C4-2B (cell line): Measurements from ENCODE around the gene CCNG2.

Experiments used
- ZFX ChIP-seq: fragments of 450-650 bp; IDR thresholded peaks from 2 replicates; pipeline ENCODE4 v1.6.1; 2017
- TF ChIP-seq, protein P1 (sequence below): fragments of 450-650 bp; conservative IDR thresholded peaks from 2 replicates; pipeline ENCODE4 v1.5.1; 2017; ENCODE audit warnings: mild to moderate bottlenecking

DNA sequence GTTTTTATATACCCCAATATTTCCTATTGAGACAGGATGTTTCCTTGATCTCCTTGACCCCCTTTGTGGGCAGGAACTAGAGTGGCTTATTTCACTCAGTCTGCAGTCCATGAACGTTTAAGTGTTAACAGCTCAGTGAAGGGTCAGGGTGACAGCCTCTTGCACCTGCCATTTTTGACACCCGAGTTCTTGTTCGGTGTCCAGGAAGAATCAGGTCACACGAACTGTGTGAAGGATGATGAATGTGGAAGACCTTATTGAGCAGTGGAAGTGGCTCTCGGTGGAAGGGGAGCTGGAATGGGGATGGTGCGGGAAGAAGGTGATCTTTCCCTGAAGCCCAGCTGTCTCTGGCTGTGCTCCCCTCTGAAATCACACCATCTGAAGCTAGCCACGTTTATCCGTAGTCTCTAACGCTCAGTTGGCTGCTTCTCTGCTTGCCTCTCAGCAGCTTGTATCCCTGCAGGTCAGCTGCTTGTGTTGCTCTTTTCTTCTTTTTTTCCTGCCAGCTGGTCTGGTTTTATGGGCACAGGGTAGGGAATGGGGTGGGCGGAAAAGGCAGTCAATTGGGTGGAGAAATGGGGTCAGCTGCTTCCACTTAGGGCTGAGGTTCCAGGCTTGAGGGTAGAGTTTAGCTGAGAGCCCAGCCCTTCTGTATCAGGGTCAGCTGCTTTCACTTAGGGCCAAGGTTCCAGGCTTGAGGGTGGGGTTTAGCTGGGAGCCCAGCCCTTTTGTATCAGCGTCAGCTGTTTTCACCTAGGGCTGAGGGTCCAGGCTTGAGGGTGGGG, 29.0 kb upstream of the CCNG2 start:
- TF ChIP-seq, protein P1, sequence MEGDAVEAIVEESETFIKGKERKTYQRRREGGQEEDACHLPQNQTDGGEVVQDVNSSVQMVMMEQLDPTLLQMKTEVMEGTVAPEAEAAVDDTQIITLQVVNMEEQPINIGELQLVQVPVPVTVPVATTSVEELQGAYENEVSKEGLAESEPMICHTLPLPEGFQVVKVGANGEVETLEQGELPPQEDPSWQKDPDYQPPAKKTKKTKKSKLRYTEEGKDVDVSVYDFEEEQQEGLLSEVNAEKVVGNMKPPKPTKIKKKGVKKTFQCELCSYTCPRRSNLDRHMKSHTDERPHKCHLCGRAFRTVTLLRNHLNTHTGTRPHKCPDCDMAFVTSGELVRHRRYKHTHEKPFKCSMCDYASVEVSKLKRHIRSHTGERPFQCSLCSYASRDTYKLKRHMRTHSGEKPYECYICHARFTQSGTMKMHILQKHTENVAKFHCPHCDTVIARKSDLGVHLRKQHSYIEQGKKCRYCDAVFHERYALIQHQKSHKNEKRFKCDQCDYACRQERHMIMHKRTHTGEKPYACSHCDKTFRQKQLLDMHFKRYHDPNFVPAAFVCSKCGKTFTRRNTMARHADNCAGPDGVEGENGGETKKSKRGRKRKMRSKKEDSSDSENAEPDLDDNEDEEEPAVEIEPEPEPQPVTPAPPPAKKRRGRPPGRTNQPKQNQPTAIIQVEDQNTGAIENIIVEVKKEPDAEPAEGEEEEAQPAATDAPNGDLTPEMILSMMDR, result no peak
- TF ChIP-seq ZFX, result no peak
